ENCODE data around the gene NUFIP1. TPM values are rescaled to one million over a fixed set of nuclear protein-coding genes. Genes with fewer than 3 reads are reported as not detected.

Gene NUFIP1
- total and polyA plus RNA-seq, 2 donors (not counting 3 experiments of a cell fraction or from before 2014, with no cell fraction given): 1.4 to 6.9 TPM

- H2AFZ ChIP-seq (ENCODE audit: low read depth, low read length): no peak overlapping the region
- intact Hi-C loops (cut with micrococcal nuclease) (no loop called here), dilution Hi-C loops (cut with MboI; ENCODE audit: extremely low pct_ligation_motif_present, low sequenced_read_pairs) (no loop called here)
- BruUV-seq (replicated peaks): no TSS peak
- H3K9me1 ChIP-seq (replicated peaks; ENCODE audit: control insufficient read depth, extremely low read depth, insufficient read depth, low read length): no peaks in the 10 kb centered on the region
- no peak overlapping the region for H3K9ac ChIP-seq (replicated peaks; ENCODE audit: extremely low read depth, insufficient read depth, low read length)
- ChIA-PET POLR2A (no interaction called here), CTCF (interaction anchor here (1.2 to 1.6 kb wide), 2 partner anchors 21 to 470 kb away, joined by 4 to 6 read pairs; no protein-coding TSS in a partner anchor)
- FAIRE-seq (no peak), DNase-seq (ENCODE audit: low read depth, low spot score) (no peak)
- no peaks in the 10 kb centered on the region for H3K9me3 ChIP-seq (replicated peaks; ENCODE audit: control insufficient read depth, insufficient read depth, low read length)
- TF ChIP-seq MAX (IDR thresholded peaks at IDR 0.05; ENCODE audit: insufficient read depth, insufficient read length): no peak
- no peak for TF ChIP-seq MYC (IDR thresholded peaks at IDR 0.05; ENCODE audit: low read depth, low read length)
- TF ChIP-seq GATA2 (IDR thresholded peaks at IDR 0.05; ENCODE audit: insufficient read depth, insufficient read length, low read depth, low read length): no peak
- TF ChIP-seq POLR2A (IDR thresholded peaks at IDR 0.05; ENCODE audit: low read depth, low read length): no peak
- TF ChIP-seq POLR2AphosphoS5 (IDR thresholded peaks at IDR 0.05; ENCODE audit: insufficient read depth, low read depth, low read length): no peak
- TF ChIP-seq FOS (IDR thresholded peaks at IDR 0.05; ENCODE audit: borderline replicate concordance, insufficient read depth, low read length): no peak
- no peak for TF ChIP-seq CTCF (IDR thresholded peaks at IDR 0.05; ENCODE audit: extremely low read depth in 1 of 2, insufficient read depth in 1 of 2, low read depth in 1 of 2, low read length in 2 of 2)
- TF ChIP-seq EZH2 (IDR thresholded peaks at IDR 0.05; ENCODE audit: borderline replicate concordance, low read depth, low read length, severe bottlenecking): no peak
- TF ChIP-seq JUN (IDR thresholded peaks at IDR 0.05; ENCODE audit: borderline replicate concordance, insufficient read depth, insufficient read length, low read depth): no peak
- H3K27ac ChIP-seq (ENCODE audit: insufficient read depth, low read depth, low read length): no peak overlapping the region
- H3K4me3 ChIP-seq (replicated peaks in 1 of 3; ENCODE audit: insufficient read depth in 1 of 3, low read depth in 1 of 3, low read length in 3 of 3): no peak overlapping the region
- no peaks in the 10 kb centered on the region for H4K20me1 ChIP-seq (replicated peaks; ENCODE audit: control insufficient read depth, extremely low read depth, insufficient read depth, low read length)
- H3K4me2 ChIP-seq (ENCODE audit: insufficient read depth, low read length): no peak overlapping the region
- no peaks in the 10 kb centered on the region for H3K27me3 ChIP-seq (ENCODE audit: control insufficient read depth in 2 of 2, insufficient read depth in 2 of 2, low read length in 2 of 2)
- H3K36me3 ChIP-seq (ENCODE audit: control insufficient read depth in 2 of 2, extremely low read depth in 1 of 2, insufficient read depth in 2 of 2, low read length in 2 of 2): no peaks in the 10 kb centered on the region
- no peaks in the 10 kb centered on the region for H3K79me2 ChIP-seq (ENCODE audit: control insufficient read depth, insufficient read depth, low read length)
- H3K4me1 ChIP-seq (ENCODE audit: control insufficient read depth, extremely low read depth, insufficient read depth, low read length): no peaks in the 10 kb centered on the region
Observed at GRCh38 chr13:44954224-44954623, 35.0 kb downstream of the NUFIP1 start.

Data from endothelial cell of umbilical vein (primary cell).